Renal pelvis (tissue), 4 donors: ENCODE data around the gene PTTG2. TPM values are rescaled to one million over a fixed set of nuclear protein-coding genes. Genes with fewer than 3 reads are reported as not detected.

ENCODE experiments used
- DNase-seq: peaks from one replicate; pipeline ENCODE4 v3.0.0-alpha.2; 2013
- polyA plus RNA-seq, 3 donors: library from polyadenylated mRNA; unstranded; fragments of 120-200 nt; gene quantifications; one replicate each; pipeline ENCODE4 v1.2.1, GENCODE V29; 2013; ENCODE audit not compliant: insufficient read length in 3 of 3

PTTG2 gene
- polyA plus RNA-seq, 3 donors = not detected

- no peak for DNase-seq
Observed at GRCh38 chr4:38008571-38009021, 48.4 kb downstream of the PTTG2 start.

- DNase-seq = no peak
Observed at GRCh38 chr4:38009421-38009820, 49.2 kb downstream of the PTTG2 start.

GRCh38 chr4:38009949-38010348 lies 49.8 kb downstream of the PTTG2 start:
- DNase-seq = no peak

Other genes with a start within 250 kb of the PTTG2 start
- 10 to 100 TPM; 32.9 to 36.7 (median 33.2) TPM for gene PGM2, start 133.7 kb upstream of the PTTG2 start, polyA plus RNA-seq
- gene TBC1D1, start 69.3 kb upstream of the PTTG2 start, polyA plus RNA-seq = 100 to 1,000 TPM; 188 to 205 (median 189) TPM